ENCODE measurements around the gene MYO3B.

The MYO3B gene

DNA sequence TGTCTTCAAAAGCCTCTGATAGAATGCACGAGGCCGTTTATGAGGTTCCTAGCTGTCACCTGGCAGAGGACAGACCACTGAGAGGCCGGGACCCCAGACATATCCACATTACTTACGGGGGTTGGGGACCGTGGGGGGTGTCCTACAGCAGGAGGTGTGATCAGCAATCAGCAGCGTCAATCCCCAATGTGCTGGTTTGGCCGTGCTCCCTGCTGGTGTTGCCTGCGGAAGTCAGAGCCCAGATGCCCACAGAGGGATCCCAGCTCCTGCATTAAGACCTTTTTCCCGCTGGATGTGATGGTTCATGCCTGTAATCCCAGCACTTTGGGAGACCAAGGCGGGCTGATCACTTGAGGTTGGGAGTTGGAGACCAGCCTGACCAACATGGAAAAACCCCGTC, 516.4 kb downstream of the MYO3B start:
- TF ChIP-seq TCF12 (IDR thresholded peaks at IDR 0.05; ENCODE audit: low read depth) = no peak
- TF ChIP-seq, protein P1, sequence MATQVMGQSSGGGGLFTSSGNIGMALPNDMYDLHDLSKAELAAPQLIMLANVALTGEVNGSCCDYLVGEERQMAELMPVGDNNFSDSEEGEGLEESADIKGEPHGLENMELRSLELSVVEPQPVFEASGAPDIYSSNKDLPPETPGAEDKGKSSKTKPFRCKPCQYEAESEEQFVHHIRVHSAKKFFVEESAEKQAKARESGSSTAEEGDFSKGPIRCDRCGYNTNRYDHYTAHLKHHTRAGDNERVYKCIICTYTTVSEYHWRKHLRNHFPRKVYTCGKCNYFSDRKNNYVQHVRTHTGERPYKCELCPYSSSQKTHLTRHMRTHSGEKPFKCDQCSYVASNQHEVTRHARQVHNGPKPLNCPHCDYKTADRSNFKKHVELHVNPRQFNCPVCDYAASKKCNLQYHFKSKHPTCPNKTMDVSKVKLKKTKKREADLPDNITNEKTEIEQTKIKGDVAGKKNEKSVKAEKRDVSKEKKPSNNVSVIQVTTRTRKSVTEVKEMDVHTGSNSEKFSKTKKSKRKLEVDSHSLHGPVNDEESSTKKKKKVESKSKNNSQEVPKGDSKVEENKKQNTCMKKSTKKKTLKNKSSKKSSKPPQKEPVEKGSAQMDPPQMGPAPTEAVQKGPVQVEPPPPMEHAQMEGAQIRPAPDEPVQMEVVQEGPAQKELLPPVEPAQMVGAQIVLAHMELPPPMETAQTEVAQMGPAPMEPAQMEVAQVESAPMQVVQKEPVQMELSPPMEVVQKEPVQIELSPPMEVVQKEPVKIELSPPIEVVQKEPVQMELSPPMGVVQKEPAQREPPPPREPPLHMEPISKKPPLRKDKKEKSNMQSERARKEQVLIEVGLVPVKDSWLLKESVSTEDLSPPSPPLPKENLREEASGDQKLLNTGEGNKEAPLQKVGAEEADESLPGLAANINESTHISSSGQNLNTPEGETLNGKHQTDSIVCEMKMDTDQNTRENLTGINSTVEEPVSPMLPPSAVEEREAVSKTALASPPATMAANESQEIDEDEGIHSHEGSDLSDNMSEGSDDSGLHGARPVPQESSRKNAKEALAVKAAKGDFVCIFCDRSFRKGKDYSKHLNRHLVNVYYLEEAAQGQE (IDR thresholded peaks at IDR 0.05; ENCODE audit: low read depth) = no peak
- TF ChIP-seq EGR1 (IDR thresholded peaks at IDR 0.05) = no peak
- no peak for TF ChIP-seq ZBTB7A (IDR thresholded peaks at IDR 0.05; ENCODE audit: low read depth)
- no peak for TF ChIP-seq EP300 (IDR thresholded peaks at IDR 0.05; ENCODE audit: borderline replicate concordance)
- TF ChIP-seq, protein P2, sequence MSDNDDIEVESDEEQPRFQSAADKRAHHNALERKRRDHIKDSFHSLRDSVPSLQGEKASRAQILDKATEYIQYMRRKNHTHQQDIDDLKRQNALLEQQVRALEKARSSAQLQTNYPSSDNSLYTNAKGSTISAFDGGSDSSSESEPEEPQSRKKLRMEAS (IDR thresholded peaks at IDR 0.05) = no peak
- no peak for TF ChIP-seq YY1 (IDR thresholded peaks at IDR 0.05; ENCODE audit: low read depth)
- TF ChIP-seq NFIC (IDR thresholded peaks at IDR 0.05) = no peak
- no peak for TF ChIP-seq CREB1 (IDR thresholded peaks at IDR 0.05; ENCODE audit: low read depth)
- no peak for TF ChIP-seq FOXM1 (IDR thresholded peaks at IDR 0.05; ENCODE audit: borderline replicate concordance, low read depth)
- no peak for TF ChIP-seq TAF1 (IDR thresholded peaks at IDR 0.05; ENCODE audit: low read depth)

DNA sequence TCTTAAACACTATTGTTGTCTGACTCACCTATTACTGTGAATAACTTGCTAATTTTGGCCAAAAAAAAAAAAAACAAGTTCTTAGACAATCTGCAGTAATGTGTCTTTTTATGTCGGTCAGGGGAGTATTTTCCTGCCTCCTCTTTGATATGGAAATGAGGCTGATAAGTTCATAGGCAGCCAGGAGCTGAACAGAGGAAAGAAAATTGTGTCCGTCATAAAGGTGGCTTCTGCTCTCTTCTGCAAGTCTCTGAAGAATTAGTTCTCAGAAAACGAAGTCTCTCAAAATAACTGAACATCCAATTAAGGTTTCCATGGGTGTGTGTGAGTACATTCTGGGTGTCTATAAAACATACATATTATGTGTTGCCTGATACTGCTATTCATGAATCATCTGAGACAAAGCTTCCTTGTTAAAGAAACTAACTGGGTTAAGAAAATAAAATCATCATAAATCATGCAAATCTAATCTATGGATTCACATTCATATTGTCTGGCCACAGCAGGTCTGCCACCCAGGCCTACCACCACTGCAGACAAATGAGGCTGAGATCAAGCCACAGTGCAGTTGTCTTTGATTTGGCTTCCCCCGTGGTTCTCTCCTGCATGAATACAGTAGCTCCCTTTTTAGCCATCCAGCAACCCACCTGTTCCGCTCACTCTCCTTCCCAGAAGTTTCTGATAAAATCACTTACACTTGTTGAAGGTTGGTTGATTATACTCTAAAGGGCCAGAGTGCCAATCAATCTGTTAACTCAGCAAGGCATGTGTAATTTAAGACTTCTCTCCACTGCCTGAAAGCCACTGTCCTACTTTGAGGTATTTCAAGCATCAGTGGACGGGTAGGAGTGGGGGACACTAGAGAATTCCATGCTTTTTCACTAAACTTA, 517.8 kb downstream of the MYO3B start:
- TF ChIP-seq EP300 (IDR thresholded peaks at IDR 0.05; ENCODE audit: borderline replicate concordance) (no peak), TAF1 (IDR thresholded peaks at IDR 0.05; ENCODE audit: low read depth) (no peak), TCF12 (IDR thresholded peaks at IDR 0.05; ENCODE audit: low read depth) (no peak), NFIC (IDR thresholded peaks at IDR 0.05) (no peak), YY1 (IDR thresholded peaks at IDR 0.05; ENCODE audit: low read depth) (no peak), ZBTB7A (IDR thresholded peaks at IDR 0.05; ENCODE audit: low read depth) (no peak), RAD21 (IDR thresholded peaks at IDR 0.05; ENCODE audit: low read depth) (no peak), EGR1 (IDR thresholded peaks at IDR 0.05) (no peak), FOXM1 (IDR thresholded peaks at IDR 0.05; ENCODE audit: borderline replicate concordance, low read depth) (no peak), TEAD4 (IDR thresholded peaks at IDR 0.05) (no peak), CREB1 (IDR thresholded peaks at IDR 0.05; ENCODE audit: low read depth) (no peak)
- TF ChIP-seq, protein P2 (IDR thresholded peaks at IDR 0.05) = no peak
- TF ChIP-seq, protein P1 (IDR thresholded peaks at IDR 0.05; ENCODE audit: low read depth) = no peak
- TF ChIP-seq, protein P3, sequence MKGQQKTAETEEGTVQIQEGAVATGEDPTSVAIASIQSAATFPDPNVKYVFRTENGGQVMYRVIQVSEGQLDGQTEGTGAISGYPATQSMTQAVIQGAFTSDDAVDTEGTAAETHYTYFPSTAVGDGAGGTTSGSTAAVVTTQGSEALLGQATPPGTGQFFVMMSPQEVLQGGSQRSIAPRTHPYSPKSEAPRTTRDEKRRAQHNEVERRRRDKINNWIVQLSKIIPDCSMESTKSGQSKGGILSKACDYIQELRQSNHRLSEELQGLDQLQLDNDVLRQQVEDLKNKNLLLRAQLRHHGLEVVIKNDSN (IDR thresholded peaks at IDR 0.05) = no peak

DNA sequence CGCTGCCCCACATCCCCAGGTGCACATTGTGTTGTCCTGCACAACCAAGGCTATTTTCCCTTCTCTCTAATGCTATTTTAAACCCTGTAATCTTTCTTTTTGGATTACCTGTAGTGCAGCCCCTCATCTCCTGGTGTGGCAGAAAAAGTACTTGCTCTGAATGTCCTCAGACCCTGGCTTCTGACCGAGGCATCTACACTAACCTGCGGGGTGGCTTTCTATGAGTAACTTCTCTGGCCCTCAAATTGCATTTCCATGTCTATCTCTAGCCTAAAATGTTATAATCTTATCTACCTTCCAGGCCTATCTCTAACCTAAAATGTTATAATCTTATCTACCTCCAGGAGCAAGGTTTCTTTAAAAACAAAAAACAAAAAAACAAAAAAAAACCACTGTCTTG, 519.0 kb downstream of the MYO3B start:
- TF ChIP-seq RAD21 (IDR thresholded peaks at IDR 0.05; ENCODE audit: low read depth) (no peak), EGR1 (IDR thresholded peaks at IDR 0.05) (no peak), NFIC (IDR thresholded peaks at IDR 0.05) (no peak), YY1 (IDR thresholded peaks at IDR 0.05; ENCODE audit: low read depth) (no peak), CEBPB (IDR thresholded peaks at IDR 0.05) (no peak), TCF12 (IDR thresholded peaks at IDR 0.05; ENCODE audit: low read depth) (no peak), EP300 (IDR thresholded peaks at IDR 0.05; ENCODE audit: borderline replicate concordance) (no peak), TEAD4 (IDR thresholded peaks at IDR 0.05) (no peak), TAF1 (IDR thresholded peaks at IDR 0.05; ENCODE audit: low read depth) (no peak), FOXM1 (IDR thresholded peaks at IDR 0.05; ENCODE audit: borderline replicate concordance, low read depth) (no peak)
- TF ChIP-seq, protein P2 (IDR thresholded peaks at IDR 0.05) = no peak
- TF ChIP-seq, protein P1 (IDR thresholded peaks at IDR 0.05; ENCODE audit: low read depth) = no peak

DNA sequence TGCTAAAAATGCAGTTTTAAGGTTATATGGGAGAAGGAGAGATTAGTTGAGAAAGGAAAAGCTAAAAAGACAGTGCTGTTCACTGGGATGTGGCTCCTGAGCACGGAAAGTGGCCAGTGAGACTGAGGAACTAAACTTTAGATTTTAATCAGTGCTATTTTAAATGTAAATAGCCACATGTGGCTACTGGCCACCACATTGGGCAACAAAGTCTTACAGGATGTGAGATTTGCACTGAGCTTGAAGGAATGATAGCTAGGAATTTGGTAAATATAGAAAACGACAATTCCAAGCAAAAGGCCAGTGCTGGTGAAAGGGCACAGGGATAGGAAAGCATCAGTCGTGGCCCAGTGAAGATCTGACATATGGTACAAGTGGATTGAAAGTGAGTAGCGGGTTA, 523.1 kb downstream of the MYO3B start:
- no peak for TF ChIP-seq ZBTB7A (IDR thresholded peaks at IDR 0.05; ENCODE audit: low read depth)
- no peak for TF ChIP-seq TCF12 (IDR thresholded peaks at IDR 0.05; ENCODE audit: low read depth)
- TF ChIP-seq, protein P3 (IDR thresholded peaks at IDR 0.05) = no peak
- TF ChIP-seq, protein P1 (IDR thresholded peaks at IDR 0.05; ENCODE audit: low read depth) = no peak
